DND-41 (cell line): Measurements from ENCODE around the gene CPSF4L.
"Not testable (repeated sequence)": the region's sequence is repeated elsewhere in the genome, so short reads cannot be mapped to it uniquely, and the experiment has no call there.

Experiments used
- CTCF ChIP-seq: IDR thresholded peaks from 2 replicates; pipeline ENCODE4 v1.5.1; 2012; ENCODE audit warnings: borderline replicate concordance, low read length, moderate library complexity, mild to moderate bottlenecking; ENCODE audit not compliant: poor library complexity, severe bottlenecking; ENCODE audit errors: extremely low read depth
- EZH2 ChIP-seq: IDR thresholded peaks from 3 replicates; pipeline ENCODE4 v1.6.1; 2012; ENCODE audit warnings: borderline replicate concordance, low read depth, mild to moderate bottlenecking, moderate library complexity, low read length, inconsistent platforms; ENCODE audit not compliant: severe bottlenecking

- TF ChIP-seq CTCF, EZH2: not testable (repeated sequence)
These were observed 47.3 kb upstream of the CPSF4L start for GRCh38 chr17:73308959-73309358.
